Measurements from ENCODE around the gene CBX1.
"Not testable (repeated sequence)": the region's sequence is repeated elsewhere in the genome, so short reads cannot be mapped to it uniquely, and the experiment has no call there.

Gene CBX1

DNA sequence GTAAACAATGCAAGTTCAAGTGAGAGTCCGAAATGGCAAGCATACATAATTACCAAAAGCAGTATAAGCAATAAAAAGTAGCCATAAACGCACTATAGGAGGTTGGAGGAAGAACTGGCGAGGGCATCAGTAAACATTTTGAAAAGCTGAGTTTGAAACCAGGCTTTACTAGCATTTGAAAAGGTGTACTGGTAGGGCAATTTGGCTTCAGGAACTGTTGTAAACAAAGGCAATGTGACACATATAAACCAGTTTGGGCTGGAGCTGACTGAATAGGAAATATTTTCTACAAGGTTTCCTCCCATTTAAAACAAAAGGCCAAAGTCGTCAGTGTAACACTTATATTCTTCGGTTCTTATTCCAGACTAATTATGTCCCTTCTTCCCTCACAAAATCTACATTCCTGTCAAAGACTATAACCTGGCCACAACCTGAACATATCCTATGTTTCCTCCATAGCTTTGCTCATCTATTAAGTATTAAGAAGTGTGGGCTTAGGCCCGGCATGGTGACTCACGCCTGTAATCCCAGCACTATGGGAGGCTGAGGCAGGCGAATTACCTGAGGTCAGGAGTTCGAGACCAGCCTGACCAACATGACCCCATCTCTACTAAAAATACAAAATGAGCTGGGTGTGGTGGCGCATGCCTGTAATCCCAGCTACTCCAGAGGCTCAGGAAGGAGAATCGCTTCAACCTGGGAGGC lies 7.8 kb downstream of the CBX1 start:
- no peak for DNase-seq (ENCODE audit: low spot score)
- TF ChIP-seq, protein P1, sequence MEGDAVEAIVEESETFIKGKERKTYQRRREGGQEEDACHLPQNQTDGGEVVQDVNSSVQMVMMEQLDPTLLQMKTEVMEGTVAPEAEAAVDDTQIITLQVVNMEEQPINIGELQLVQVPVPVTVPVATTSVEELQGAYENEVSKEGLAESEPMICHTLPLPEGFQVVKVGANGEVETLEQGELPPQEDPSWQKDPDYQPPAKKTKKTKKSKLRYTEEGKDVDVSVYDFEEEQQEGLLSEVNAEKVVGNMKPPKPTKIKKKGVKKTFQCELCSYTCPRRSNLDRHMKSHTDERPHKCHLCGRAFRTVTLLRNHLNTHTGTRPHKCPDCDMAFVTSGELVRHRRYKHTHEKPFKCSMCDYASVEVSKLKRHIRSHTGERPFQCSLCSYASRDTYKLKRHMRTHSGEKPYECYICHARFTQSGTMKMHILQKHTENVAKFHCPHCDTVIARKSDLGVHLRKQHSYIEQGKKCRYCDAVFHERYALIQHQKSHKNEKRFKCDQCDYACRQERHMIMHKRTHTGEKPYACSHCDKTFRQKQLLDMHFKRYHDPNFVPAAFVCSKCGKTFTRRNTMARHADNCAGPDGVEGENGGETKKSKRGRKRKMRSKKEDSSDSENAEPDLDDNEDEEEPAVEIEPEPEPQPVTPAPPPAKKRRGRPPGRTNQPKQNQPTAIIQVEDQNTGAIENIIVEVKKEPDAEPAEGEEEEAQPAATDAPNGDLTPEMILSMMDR (IDR thresholded peaks at IDR 0.05; ENCODE audit: extremely low read depth, missing control alignments): no peak

DNA sequence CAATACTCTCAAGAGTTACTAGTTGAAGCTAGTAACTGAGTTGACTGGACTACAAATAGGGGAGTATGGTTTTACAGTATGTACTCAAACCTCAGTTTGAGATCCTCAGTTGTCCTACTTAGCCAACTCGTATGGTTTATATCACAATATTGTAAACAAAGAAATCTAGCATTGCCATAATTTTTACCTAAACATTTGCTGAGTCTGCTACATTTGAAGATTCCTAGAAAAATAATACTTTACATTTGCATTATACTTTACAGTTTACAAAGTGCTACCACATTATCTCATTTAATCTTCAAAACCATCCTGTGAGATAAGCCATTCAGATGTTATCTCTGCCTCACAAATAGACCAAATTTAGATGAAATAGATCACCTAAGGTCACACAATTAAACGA lies 16.3 kb downstream of the CBX1 start:
- TF ChIP-seq, protein P1 (IDR thresholded peaks at IDR 0.05; ENCODE audit: extremely low read depth, missing control alignments): no peak
- no peak for DNase-seq (ENCODE audit: low spot score)

DNA sequence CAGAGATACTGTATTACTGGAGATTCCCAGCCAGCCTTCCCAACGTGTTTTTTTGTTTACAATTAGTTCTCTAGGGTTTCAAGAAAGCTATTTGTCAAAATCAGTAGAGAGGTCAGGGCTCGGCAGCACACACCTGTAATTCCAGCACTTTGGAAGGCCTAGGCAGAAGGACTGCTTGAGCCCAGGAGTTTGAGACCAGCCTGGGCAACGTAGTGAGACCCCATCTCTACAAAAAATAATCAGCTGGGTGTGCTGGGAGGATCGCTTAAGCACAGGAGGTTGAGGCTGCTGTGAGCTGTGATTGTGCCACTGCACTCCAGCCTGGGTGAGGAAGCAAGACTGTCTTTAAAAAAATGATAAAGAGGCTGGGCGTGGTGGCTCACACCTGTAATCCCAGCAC lies 19.4 kb downstream of the CBX1 start:
- TF ChIP-seq, protein P1 (IDR thresholded peaks at IDR 0.05; ENCODE audit: extremely low read depth, missing control alignments): no peak
- no peak for DNase-seq (ENCODE audit: low spot score)

DNA sequence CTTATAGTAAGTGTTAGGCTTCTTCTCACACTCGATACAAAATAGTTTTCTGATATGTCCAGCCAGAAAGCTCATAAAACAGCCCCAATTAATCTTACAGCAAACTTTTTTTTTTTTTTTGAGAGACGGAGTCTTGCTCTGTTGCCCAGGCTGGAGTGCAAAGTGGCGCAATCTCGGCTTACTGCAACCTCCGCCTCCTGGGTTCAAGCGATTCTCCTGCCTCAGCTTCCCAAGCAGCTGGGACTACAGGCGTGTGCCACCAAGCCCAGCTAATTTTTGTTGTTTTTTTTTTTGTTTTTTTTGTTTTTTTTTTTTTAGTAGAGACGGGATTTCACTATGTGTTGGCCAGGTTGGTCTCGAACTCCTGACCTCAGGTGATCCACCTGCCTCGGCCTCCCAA lies 24.1 kb downstream of the CBX1 start:
- DNase-seq (ENCODE audit: low spot score): not testable (repeated sequence)

DNA sequence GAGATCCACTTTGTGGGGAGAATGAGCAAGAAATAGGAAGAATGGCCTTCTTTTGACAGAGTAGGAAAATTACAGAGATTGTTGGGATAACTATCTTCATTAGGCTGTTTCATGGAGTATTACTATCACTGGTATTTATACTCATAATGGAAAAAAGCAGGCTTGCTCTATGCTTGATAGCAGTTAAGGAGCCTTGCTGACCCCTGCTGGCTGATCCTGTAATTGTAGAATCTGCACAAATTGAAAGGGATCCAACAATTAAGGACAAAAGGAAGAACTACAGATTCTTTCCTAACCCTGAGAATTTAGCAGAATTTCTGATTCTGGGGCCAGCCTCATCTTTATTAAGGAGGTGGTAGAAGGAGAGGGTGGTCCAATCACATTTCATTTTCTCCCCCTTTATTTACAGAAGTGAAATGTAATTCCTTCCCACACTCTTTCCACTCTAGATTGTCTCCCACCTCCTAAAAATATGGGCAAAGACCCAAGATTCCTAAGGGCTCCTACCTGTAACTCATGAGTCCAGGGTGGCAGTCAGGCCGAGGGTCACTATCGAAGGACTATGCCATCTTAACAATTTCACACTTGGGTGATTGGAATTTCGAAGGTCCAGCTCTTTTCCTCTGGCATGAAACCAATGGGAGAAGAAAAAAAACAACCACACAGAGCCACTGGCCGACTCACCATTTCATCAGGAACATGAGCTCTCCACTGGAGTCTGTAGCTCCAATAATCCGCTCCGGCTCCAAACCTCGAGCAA lies 26.8 kb downstream of the CBX1 start:
- DNase-seq (ENCODE audit: low spot score): peak; percentile 49

DNA sequence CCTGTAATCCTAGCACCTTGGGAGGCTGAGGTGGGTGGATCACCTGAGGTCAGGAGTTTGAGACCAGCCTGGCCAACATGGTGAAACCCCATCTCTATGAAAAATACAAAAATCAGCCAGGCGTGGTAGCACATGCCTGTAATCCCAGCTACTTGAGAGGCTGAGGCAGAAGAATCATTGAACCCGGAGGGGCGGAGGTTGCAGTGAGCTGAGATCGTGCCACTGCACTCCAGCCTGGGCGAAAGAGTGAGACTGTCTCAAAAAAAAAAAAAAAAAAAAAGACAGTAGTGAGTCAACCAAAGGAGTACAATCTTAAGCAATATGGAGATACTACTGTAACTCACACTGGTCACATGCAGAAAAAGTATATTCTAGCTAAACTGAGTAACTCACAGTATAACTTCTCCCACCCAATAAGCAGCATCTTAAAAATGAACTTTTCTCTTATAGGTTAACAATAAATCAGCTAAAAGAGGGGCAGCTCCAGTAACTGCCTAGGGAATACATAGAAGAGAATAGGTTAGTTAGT lies 27.6 kb downstream of the CBX1 start:
- DNase-seq (ENCODE audit: low spot score): not testable (repeated sequence)

More for the DNA sequence above, 26.8 kb downstream of the CBX1 start:
- TF ChIP-seq, protein P1 (IDR thresholded peaks at IDR 0.05; ENCODE audit: extremely low read depth, missing control alignments): peak; percentile 74

DNA sequence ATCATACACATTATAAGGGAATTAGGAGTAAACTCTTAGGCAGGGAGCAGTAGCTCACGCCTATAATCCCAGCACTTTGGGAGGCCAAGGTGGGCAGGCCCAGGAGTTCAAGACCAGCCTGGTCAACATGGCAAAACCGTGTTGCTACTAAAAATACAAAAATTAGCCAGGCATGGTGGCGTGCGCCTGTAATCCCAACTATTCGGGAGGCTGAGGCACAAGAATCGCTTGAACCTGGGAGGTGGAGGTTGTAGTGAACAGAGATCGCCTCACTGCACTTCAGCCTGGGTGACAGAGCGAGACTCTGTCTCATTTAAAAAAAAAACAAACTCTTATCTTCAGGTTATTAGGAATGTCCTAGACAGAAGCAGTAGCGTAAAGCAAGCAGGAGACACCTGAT lies 28.5 kb downstream of the CBX1 start:
- not testable (repeated sequence) for DNase-seq (ENCODE audit: low spot score)

DNA sequence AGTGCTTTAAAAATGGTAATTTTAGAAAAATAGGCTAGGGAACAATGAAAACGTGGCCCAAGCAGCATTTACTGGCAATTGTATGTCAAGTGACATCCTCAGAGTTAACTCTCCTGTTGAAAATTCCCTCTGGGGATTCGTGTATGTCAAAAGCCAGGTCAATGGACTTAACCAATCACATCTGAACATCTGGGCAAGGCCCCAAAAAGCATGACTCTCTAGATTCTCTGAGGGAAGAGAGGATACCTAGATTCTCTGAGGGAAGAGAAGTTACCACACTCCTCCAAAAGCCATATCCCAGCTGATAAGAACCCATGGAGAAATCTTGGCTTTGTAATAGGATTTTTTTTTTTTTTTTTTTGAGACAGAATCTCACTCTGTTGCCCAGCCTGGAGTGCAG lies 29.6 kb downstream of the CBX1 start:
- no peak for DNase-seq (ENCODE audit: low spot score)
- TF ChIP-seq, protein P1 (IDR thresholded peaks at IDR 0.05; ENCODE audit: extremely low read depth, missing control alignments): no peak

DNA sequence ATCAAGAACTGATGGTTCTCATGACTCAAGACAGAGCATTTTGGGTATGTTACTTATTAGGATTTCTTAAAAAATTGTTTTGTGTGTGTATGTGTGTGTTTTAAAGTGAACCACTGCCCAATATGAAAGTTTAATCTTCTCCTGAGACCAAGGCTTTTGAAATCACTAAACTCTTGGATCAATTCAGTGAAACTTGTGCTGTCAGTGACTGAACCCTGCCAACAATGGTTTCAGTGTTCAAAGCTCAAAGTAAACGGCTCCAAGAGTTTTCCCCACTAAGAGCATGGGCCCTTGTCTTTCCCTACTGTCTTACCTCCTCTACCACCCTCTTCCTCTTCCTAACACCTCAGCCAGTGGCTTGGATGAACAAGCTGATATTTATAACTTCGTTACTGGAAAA lies 31.1 kb downstream of the CBX1 start:
- DNase-seq (ENCODE audit: low spot score): no peak
- TF ChIP-seq, protein P1 (IDR thresholded peaks at IDR 0.05; ENCODE audit: extremely low read depth, missing control alignments): no peak
